Panc1 (cell line): ENCODE measurements around the gene DMAC2. TPM values are rescaled to one million over a fixed set of nuclear protein-coding genes. Genes with fewer than 3 reads are reported as not detected.

ENCODE experiments used
- ATAC-seq: fragments of 200-7000 bp; cut with Tn5 transposase; 2 replicates; pipeline ENCODE4 v1.9.1; 2020; ENCODE audit warnings: mild to moderate bottlenecking, moderate library complexity
- BruUV-seq: library from RNA; stranded (reverse); fragments of 400-500 nt; replicated peaks from 2 replicates; lab custom pipeline; 2021; lab: Mats Ljungman, UMichigan
- CTCF ChIA-PET: fragments of 300-600 bp; sonication (Branson Sonifier 250); formaldehyde crosslinking; loops from one replicate; lab custom pipeline; 2022; ENCODE audit warnings: antibody characterized with exemption; lab: Charles Lee
- POLR2A ChIA-PET: fragments of 300-600 bp; sonication (Branson Sonifier 250); formaldehyde crosslinking; loops from one replicate; lab custom pipeline; 2022; ENCODE audit warnings: antibody characterized with exemption; lab: Charles Lee
- DNase-seq: peaks from one replicate; pipeline ENCODE4 v3.0.0-alpha.2; 2010; ENCODE audit warnings: low read depth, low spot score
- H3K27ac ChIP-seq: 2 replicates; pipeline ENCODE4 v1.5.1; 2011; ENCODE audit warnings: mild to moderate bottlenecking, low read length, inconsistent platforms
- H3K27me3 ChIP-seq: fragments of 200-500 bp; sonication (Bioruptor generic); 2 replicates; pipeline ENCODE4 v1.6.0; 2014; ENCODE audit warnings: low read length, inconsistent platforms; ENCODE audit not compliant: control insufficient read depth, insufficient read depth
- H3K36me3 ChIP-seq: fragments of 200-500 bp; sonication (Bioruptor generic); 2 replicates; pipeline ENCODE4 v1.5.1; 2014; ENCODE audit warnings: inconsistent platforms, mild to moderate bottlenecking, low read length, moderate library complexity; ENCODE audit not compliant: control insufficient read depth, insufficient read depth
- H3K4me1 ChIP-seq: 2 replicates; pipeline ENCODE4 v1.5.1; 2011; ENCODE audit warnings: inconsistent platforms, mild to moderate bottlenecking, low read length, moderate library complexity; ENCODE audit not compliant: control insufficient read depth, insufficient read depth
- H3K4me3 ChIP-seq, 2 experiments: 2 replicates each; pipeline ENCODE4 v1.5.1; 2011 to 2012; ENCODE audit warnings: low read depth in 2 of 2, low read length in 2 of 2, mild to moderate bottlenecking in 2 of 2, inconsistent platforms in 1 of 2, moderate library complexity in 1 of 2
- H3K9me3 ChIP-seq: fragments of 200-500 bp; sonication (Bioruptor generic); 2 replicates; pipeline ENCODE4 v1.5.1; 2014; ENCODE audit warnings: low read depth, mild to moderate bottlenecking, inconsistent platforms, low read length, moderate library complexity; ENCODE audit not compliant: control insufficient read depth, insufficient read depth
- POLR2AphosphoS5 ChIP-seq: IDR thresholded peaks from 2 replicates; pipeline ENCODE4 v1.6.1; 2012; ENCODE audit warnings: mild to moderate bottlenecking, low read depth, low read length, moderate library complexity
- SIN3A ChIP-seq: IDR thresholded peaks from 2 replicates; pipeline ENCODE4 v1.6.1; 2012; ENCODE audit warnings: low read depth, mild to moderate bottlenecking, low read length, moderate library complexity, borderline replicate concordance; ENCODE audit not compliant: insufficient read depth
- TCF7L2 ChIP-seq: IDR thresholded peaks from 2 replicates; pipeline ENCODE4 v1.6.1; 2011; ENCODE audit warnings: mild to moderate bottlenecking, low read depth, low read length, inconsistent platforms
- in situ Hi-C: cut with HindIII; loops from 2 replicates; pipeline ENCODE4 v1.10.0; 2016; ENCODE audit warnings: low sequenced_read_pairs, low pct_unique_long_range_greater_than_20kb
- intact Hi-C: fragments of 100-400 bp; cut with micrococcal nuclease; formaldehyde crosslinking; loops from one replicate; pipeline ENCODE4 v1.10.0; 2022; ENCODE audit not compliant: unreplicated experiment
- total RNA-seq: library from RNA; stranded (reverse); gene quantifications from one replicate; pipeline ENCODE4 v1.2.1, GENCODE V29; 2021; ENCODE audit not compliant: unreplicated experiment
- TF ChIP-seq, protein P1 (sequence below): fragments of 450-650 bp; IDR thresholded peaks from 2 replicates; pipeline ENCODE4 v1.5.1; 2017; ENCODE audit warnings: mild to moderate bottlenecking
- TF ChIP-seq, protein P2 (sequence below), 2 experiments: IDR thresholded peaks; 2 replicates each; pipeline ENCODE4 v1.6.1; 2011 to 2012; ENCODE audit warnings: low read depth in 2 of 2, control low read depth in 1 of 2, low read length in 1 of 2, mild to moderate bottlenecking in 1 of 2, moderate library complexity in 1 of 2; ENCODE audit not compliant: insufficient read depth in 1 of 2

The DMAC2 gene
- total RNA-seq, 1 experiment from 2014 or later: 37.5 TPM

DNA sequence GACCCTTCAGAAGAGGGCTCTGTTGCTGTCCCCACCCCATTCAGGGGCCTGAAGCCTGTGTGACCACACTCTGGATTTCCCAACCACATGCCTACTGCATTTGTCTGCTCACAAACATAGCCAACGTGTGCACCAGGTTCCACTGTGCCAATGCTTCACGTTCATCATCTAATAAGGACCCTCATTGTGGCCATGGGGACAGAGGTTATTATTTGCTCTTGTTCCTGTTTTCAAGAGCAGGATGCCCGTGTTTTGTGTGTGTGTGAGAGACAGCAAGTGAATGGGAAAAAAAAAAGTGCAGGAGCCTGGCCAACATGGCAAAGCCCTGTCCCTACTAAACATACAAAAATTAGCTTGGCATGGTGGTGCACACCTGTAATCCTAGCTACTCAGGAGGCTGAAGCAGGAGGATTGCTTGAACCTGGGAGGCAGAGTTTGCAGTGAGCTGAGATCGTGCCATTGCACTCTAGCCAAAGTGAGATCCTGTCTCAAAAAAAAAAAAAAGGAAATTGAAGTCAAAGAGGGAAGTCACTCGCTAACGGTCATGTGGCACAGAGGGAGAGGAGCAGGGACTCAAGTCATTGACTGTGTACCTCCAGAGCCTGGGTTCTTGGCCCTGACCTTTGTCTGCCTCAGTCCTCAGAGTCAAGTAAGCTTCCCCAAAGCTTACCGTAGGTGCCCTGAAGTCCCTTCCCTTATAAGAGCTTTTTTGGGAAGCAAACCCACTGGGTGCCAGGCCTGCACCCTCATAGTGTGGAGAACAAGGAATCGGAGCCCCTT lies 19.4 kb downstream of the DMAC2 start:
- POLR2A ChIA-PET: no interaction called here
- Histone ChIP-seq H3K4me1 (no peaks in the 10 kb centered on the region), H3K4me3 (no peak overlapping the region), H3K36me3 (no peaks in the 10 kb centered on the region), H3K27ac (no peak overlapping the region), H3K9me3 (no peaks in the 10 kb centered on the region), H3K27me3 (no peaks in the 10 kb centered on the region)
- CTCF ChIA-PET: no interaction called here
- no peak for DNase-seq
- in situ Hi-C loops: no loop called here
- TF ChIP-seq SIN3A: no peak
- TF ChIP-seq, protein P1, sequence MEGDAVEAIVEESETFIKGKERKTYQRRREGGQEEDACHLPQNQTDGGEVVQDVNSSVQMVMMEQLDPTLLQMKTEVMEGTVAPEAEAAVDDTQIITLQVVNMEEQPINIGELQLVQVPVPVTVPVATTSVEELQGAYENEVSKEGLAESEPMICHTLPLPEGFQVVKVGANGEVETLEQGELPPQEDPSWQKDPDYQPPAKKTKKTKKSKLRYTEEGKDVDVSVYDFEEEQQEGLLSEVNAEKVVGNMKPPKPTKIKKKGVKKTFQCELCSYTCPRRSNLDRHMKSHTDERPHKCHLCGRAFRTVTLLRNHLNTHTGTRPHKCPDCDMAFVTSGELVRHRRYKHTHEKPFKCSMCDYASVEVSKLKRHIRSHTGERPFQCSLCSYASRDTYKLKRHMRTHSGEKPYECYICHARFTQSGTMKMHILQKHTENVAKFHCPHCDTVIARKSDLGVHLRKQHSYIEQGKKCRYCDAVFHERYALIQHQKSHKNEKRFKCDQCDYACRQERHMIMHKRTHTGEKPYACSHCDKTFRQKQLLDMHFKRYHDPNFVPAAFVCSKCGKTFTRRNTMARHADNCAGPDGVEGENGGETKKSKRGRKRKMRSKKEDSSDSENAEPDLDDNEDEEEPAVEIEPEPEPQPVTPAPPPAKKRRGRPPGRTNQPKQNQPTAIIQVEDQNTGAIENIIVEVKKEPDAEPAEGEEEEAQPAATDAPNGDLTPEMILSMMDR: no peak
- TF ChIP-seq, protein P2, sequence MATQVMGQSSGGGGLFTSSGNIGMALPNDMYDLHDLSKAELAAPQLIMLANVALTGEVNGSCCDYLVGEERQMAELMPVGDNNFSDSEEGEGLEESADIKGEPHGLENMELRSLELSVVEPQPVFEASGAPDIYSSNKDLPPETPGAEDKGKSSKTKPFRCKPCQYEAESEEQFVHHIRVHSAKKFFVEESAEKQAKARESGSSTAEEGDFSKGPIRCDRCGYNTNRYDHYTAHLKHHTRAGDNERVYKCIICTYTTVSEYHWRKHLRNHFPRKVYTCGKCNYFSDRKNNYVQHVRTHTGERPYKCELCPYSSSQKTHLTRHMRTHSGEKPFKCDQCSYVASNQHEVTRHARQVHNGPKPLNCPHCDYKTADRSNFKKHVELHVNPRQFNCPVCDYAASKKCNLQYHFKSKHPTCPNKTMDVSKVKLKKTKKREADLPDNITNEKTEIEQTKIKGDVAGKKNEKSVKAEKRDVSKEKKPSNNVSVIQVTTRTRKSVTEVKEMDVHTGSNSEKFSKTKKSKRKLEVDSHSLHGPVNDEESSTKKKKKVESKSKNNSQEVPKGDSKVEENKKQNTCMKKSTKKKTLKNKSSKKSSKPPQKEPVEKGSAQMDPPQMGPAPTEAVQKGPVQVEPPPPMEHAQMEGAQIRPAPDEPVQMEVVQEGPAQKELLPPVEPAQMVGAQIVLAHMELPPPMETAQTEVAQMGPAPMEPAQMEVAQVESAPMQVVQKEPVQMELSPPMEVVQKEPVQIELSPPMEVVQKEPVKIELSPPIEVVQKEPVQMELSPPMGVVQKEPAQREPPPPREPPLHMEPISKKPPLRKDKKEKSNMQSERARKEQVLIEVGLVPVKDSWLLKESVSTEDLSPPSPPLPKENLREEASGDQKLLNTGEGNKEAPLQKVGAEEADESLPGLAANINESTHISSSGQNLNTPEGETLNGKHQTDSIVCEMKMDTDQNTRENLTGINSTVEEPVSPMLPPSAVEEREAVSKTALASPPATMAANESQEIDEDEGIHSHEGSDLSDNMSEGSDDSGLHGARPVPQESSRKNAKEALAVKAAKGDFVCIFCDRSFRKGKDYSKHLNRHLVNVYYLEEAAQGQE (IDR thresholded peaks at IDR 0.05; ENCODE audit: insufficient read depth in 1 of 2, low read depth in 2 of 2, low read length in 1 of 2): no peak
- TF ChIP-seq POLR2AphosphoS5: no peak
- no peak for TF ChIP-seq TCF7L2
- no TSS peak for BruUV-seq
- intact Hi-C loops: no loop called here
- no peak for ATAC-seq

DNA sequence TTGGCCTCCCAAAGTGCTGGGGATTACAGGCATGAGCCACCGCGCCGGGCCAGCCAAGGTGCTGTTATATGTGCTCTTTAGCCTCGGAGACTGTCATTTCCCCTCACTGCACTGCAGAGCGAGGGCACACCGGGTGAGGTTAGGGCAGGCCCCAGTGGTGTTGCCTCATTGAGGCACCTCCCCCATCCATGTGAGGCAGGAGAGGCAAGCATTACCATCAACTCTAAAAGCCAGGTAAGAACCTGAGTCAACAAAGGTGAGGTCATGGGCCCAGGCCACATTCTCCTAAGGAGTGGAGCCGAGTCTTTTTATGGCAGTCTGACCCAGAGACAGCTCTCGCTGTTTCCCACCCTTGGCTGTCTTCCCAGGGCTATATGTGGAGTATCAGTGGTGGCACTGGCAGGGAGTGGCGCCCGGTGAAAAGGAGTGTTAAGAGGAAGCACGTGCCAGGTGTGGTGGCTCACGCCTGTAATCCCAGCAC lies 23.5 kb downstream of the DMAC2 start:
- POLR2A ChIA-PET: no interaction called here
- in situ Hi-C loops: no loop called here

More for the DNA sequence above, 23.5 kb downstream of the DMAC2 start:
- no peaks in the 10 kb centered on the region for H3K4me1 ChIP-seq
- H3K4me3 ChIP-seq: no peak overlapping the region
- CTCF ChIA-PET: no interaction called here
- ATAC-seq: no peak
- no peaks in the 10 kb centered on the region for H3K36me3 ChIP-seq
- BruUV-seq: no TSS peak
- TF ChIP-seq TCF7L2 (no peak), POLR2AphosphoS5 (no peak), SIN3A (no peak)
- TF ChIP-seq, protein P2 (IDR thresholded peaks at IDR 0.05; ENCODE audit: insufficient read depth in 1 of 2, low read depth in 2 of 2, low read length in 1 of 2): no peak
- TF ChIP-seq, protein P1: no peak
- H3K27me3 ChIP-seq: no peaks in the 10 kb centered on the region
- DNase-seq: no peak
- intact Hi-C loops: no loop called here
- H3K27ac ChIP-seq: no peak overlapping the region
- H3K9me3 ChIP-seq: no peaks in the 10 kb centered on the region
